Adrenal gland (tissue), 5 donors: ENCODE results near the gene DSCAML1.

ENCODE experiments used
- CTCF ChIP-seq, 6 experiments: fragments of 450-650 bp in 4 of 6; fragments of 200-600 bp in 2 of 6; sonication (generic) in 1 of 6; IDR thresholded peaks; 1 replicate in 5 of 6; 2 replicates in 1 of 6; pipeline versions ENCODE4 v1.5.1 to v1.8.0; 2016 to 2021; ENCODE audit warnings: antibody characterized with exemption in 6 of 6, mild to moderate bottlenecking in 2 of 6, moderate library complexity in 1 of 6
- POLR2A ChIP-seq, 2 donors: fragments of 450-650 bp; IDR thresholded peaks; one replicate each; pipeline ENCODE4 v1.6.1; 2017; ENCODE audit warnings: antibody characterized with exemption in 2 of 2, mild to moderate bottlenecking in 2 of 2, moderate library complexity in 1 of 2
- donor health status: DM: no; HTN: no; CAD: no.

GRCh38 chr11:117806846-117807245 is 9.8 kb upstream of the DSCAML1 start:
- TF ChIP-seq CTCF (IDR thresholded peaks at IDR 0.05) (no peak), POLR2A (IDR thresholded peaks at IDR 0.05) (no peak)
